ENCODE measurements around the gene TRMT2A. TPM values are rescaled to one million over a fixed set of nuclear protein-coding genes. Genes with fewer than 3 reads are reported as not detected.

The TRMT2A gene
- total and polyA plus RNA-seq, 10 of the 15 experiments (the other 5 are each of a cell fraction or from before 2014, with no cell fraction given) = 0.29 to 97.0 (median 57.9) TPM

DNA sequence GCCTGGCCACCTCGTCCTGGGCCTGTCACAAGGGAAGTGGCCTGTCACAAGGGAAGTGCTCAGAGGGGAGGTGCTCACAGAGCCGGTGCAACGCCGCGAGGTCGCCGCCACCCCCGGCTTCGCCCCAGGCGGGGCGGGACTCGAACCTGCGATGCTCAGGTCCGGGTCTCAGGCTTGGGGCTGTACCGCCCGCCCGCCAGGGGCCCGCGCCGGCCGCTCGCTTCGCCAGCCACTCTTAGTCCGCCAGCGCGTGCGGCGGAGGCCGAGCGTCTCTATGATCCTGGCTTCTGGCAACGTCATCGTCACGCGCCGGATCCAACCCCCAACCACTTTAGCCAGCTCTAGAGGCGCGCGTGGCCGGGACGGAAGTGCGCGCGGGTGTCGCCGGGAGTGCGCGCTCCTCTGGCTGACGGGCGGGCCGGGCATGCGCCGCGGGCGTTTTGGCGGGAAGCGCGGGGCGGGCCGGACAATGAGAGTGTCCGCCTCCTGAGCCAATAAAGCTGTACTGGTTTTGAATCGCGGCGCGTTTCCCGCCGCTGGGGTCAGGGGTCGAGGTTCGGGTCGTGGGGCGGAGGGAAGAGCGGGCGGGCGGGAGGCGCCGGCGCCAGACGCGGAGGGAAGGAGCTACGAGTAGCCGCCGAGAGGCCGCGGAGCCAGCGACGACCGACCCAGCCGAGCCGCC lies at the start of gene TRMT2A (continued):
- TF ChIP-seq, protein P1, sequence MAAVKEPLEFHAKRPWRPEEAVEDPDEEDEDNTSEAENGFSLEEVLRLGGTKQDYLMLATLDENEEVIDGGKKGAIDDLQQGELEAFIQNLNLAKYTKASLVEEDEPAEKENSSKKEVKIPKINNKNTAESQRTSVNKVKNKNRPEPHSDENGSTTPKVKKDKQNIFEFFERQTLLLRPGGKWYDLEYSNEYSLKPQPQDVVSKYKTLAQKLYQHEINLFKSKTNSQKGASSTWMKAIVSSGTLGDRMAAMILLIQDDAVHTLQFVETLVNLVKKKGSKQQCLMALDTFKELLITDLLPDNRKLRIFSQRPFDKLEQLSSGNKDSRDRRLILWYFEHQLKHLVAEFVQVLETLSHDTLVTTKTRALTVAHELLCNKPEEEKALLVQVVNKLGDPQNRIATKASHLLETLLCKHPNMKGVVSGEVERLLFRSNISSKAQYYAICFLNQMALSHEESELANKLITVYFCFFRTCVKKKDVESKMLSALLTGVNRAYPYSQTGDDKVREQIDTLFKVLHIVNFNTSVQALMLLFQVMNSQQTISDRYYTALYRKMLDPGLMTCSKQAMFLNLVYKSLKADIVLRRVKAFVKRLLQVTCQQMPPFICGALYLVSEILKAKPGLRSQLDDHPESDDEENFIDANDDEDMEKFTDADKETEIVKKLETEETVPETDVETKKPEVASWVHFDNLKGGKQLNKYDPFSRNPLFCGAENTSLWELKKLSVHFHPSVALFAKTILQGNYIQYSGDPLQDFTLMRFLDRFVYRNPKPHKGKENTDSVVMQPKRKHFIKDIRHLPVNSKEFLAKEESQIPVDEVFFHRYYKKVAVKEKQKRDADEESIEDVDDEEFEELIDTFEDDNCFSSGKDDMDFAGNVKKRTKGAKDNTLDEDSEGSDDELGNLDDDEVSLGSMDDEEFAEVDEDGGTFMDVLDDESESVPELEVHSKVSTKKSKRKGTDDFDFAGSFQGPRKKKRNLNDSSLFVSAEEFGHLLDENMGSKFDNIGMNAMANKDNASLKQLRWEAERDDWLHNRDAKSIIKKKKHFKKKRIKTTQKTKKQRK (IDR thresholded peaks at IDR 0.05; ENCODE audit: low read depth, low read length) = no peak
- no peak for TF ChIP-seq CHD1 (IDR thresholded peaks at IDR 0.05; ENCODE audit: low read depth, low read length)
- TF ChIP-seq POU2F2 (IDR thresholded peaks at IDR 0.05; ENCODE audit: borderline replicate concordance, low read depth, low read length) = no peak
- TF ChIP-seq CHD2 (IDR thresholded peaks at IDR 0.05; ENCODE audit: borderline replicate concordance, low read depth, low read length) = peak; percentile 76; the same call in 1 of the 2 replicates
- TF ChIP-seq, protein P2, sequence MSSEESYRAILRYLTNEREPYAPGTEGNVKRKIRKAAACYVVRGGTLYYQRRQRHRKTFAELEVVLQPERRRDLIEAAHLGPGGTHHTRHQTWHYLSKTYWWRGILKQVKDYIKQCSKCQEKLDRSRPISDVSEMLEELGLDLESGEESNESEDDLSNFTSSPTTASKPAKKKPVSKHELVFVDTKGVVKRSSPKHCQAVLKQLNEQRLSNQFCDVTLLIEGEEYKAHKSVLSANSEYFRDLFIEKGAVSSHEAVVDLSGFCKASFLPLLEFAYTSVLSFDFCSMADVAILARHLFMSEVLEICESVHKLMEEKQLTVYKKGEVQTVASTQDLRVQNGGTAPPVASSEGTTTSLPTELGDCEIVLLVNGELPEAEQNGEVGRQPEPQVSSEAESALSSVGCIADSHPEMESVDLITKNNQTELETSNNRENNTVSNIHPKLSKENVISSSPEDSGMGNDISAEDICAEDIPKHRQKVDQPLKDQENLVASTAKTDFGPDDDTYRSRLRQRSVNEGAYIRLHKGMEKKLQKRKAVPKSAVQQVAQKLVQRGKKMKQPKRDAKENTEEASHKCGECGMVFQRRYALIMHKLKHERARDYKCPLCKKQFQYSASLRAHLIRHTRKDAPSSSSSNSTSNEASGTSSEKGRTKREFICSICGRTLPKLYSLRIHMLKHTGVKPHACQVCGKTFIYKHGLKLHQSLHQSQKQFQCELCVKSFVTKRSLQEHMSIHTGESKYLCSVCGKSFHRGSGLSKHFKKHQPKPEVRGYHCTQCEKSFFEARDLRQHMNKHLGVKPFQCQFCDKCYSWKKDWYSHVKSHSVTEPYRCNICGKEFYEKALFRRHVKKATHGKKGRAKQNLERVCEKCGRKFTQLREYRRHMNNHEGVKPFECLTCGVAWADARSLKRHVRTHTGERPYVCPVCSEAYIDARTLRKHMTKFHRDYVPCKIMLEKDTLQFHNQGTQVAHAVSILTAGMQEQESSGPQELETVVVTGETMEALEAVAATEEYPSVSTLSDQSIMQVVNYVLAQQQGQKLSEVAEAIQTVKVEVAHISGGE (CRISPR knock-in tag; IDR thresholded peaks at IDR 0.05) = no peak
- no peak for TF ChIP-seq BCL11A (IDR thresholded peaks at IDR 0.05; ENCODE audit: low read depth, low read length)
- TF ChIP-seq PAX5 (IDR thresholded peaks at IDR 0.05; ENCODE audit: borderline replicate concordance, low read depth, low read length) = no peak
- no peak for TF ChIP-seq CEBPB (IDR thresholded peaks at IDR 0.05; ENCODE audit: borderline replicate concordance in 1 of 2, low read depth in 2 of 2, low read length in 2 of 2)
- no peak for TF ChIP-seq ATF7 (IDR thresholded peaks at IDR 0.05; ENCODE audit: low read depth)
- no peak for TF ChIP-seq IRF4 (IDR thresholded peaks at IDR 0.05; ENCODE audit: low read depth, low read length)
- 0 out of 2 replicates have a peak, but pooled peaks have one; percentile 42 for TF ChIP-seq TCF7 (IDR thresholded peaks at IDR 0.05; ENCODE audit: borderline replicate concordance)
- peak; percentile 87 for TF ChIP-seq GATAD2B (conservative IDR thresholded peaks at IDR 0.05; ENCODE audit: low read depth)
- TF ChIP-seq, protein P3, sequence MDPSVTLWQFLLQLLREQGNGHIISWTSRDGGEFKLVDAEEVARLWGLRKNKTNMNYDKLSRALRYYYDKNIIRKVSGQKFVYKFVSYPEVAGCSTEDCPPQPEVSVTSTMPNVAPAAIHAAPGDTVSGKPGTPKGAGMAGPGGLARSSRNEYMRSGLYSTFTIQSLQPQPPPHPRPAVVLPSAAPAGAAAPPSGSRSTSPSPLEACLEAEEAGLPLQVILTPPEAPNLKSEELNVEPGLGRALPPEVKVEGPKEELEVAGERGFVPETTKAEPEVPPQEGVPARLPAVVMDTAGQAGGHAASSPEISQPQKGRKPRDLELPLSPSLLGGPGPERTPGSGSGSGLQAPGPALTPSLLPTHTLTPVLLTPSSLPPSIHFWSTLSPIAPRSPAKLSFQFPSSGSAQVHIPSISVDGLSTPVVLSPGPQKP (IDR thresholded peaks at IDR 0.05; ENCODE audit: low read depth, low read length) = peak; percentile 72
- TF ChIP-seq SRF (IDR thresholded peaks at IDR 0.05; ENCODE audit: low read depth in 2 of 2, low read length in 2 of 2) = peak; percentile 24 to 50; a peak in 2 of 4 replicates
- peak; percentile 99 for TF ChIP-seq CREB1 (IDR thresholded peaks at IDR 0.05; ENCODE audit: low read depth)
- peak; percentile 92 for TF ChIP-seq LARP7 (IDR thresholded peaks at IDR 0.05)
- TF ChIP-seq SMAD1 (IDR thresholded peaks at IDR 0.05; ENCODE audit: low read depth, partially characterized antibody) = no peak
- TF ChIP-seq, protein P4, sequence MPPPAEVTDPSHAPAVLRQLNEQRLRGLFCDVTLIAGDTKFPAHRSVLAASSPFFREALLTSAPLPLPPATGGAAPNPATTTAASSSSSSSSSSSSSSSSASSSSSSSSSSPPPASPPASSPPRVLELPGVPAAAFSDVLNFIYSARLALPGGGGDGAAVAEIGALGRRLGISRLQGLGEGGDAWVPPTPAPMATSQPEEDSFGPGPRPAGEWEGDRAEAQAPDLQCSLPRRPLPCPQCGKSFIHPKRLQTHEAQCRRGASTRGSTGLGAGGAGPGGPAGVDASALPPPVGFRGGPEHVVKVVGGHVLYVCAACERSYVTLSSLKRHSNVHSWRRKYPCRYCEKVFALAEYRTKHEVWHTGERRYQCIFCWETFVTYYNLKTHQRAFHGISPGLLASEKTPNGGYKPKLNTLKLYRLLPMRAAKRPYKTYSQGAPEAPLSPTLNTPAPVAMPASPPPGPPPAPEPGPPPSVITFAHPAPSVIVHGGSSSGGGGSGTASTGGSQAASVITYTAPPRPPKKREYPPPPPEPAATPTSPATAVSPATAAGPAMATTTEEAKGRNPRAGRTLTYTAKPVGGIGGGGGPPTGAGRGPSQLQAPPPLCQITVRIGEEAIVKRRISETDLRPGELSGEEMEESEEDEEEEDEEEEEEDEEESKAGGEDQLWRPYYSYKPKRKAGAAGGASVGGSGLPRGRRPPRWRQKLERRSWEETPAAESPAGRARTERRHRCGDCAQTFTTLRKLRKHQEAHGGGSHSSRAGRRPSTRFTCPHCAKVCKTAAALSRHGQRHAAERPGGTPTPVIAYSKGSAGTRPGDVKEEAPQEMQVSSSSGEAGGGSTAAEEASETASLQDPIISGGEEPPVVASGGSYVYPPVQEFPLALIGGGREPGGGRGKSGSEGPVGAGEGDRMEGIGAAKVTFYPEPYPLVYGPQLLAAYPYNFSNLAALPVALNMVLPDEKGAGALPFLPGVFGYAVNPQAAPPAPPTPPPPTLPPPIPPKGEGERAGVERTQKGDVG (CRISPR knock-in tag; IDR thresholded peaks at IDR 0.05) = no peak

All from GM12878 (cell line).